Glutamatergic neuron (in vitro differentiated cells): ENCODE measurements around the gene PCDHGA4. TPM values are rescaled to one million over a fixed set of nuclear protein-coding genes. Genes with fewer than 3 reads are reported as not detected.
"Not testable (repeated sequence)": the region's sequence is repeated elsewhere in the genome, so short reads cannot be mapped to it uniquely, and the experiment has no call there.

ENCODE experiments used
- DNase-seq: peaks from one replicate; pipeline ENCODE4 v3.0.0; 2022
- H3K27ac Mint-ChIP-seq: one replicate; pipeline ENCODE4 v1.8.0; 2020; ENCODE audit warnings: mild to moderate bottlenecking, mixed read lengths, inconsistent platforms; ENCODE audit not compliant: unreplicated experiment
- H3K27me3 Mint-ChIP-seq: one replicate; pipeline ENCODE4 v1.8.0; 2020; ENCODE audit warnings: mild to moderate bottlenecking, moderate library complexity, mixed read lengths, inconsistent platforms; ENCODE audit not compliant: unreplicated experiment
- H3K36me3 Mint-ChIP-seq: one replicate; pipeline ENCODE4 v1.8.0; 2020; ENCODE audit warnings: mild to moderate bottlenecking, mixed read lengths, inconsistent platforms; ENCODE audit not compliant: unreplicated experiment
- H3K4me1 Mint-ChIP-seq: one replicate; pipeline ENCODE4 v1.8.0; 2020; ENCODE audit warnings: mild to moderate bottlenecking, low read depth, mixed read lengths, inconsistent platforms; ENCODE audit not compliant: unreplicated experiment
- H3K4me3 Mint-ChIP-seq: one replicate; pipeline ENCODE4 v1.8.0; 2020; ENCODE audit warnings: mild to moderate bottlenecking, mixed read lengths, inconsistent platforms; ENCODE audit not compliant: unreplicated experiment
- H3K9me3 Mint-ChIP-seq: one replicate; pipeline ENCODE4 v1.8.0; 2020; ENCODE audit warnings: mild to moderate bottlenecking, moderate library complexity, mixed read lengths, inconsistent platforms; ENCODE audit not compliant: unreplicated experiment
- total RNA-seq: library from RNA; stranded (reverse); fragmentation: NEBNext Ultra II Directional; extraction: Animal tissue kit (Norgen Biotek cat#: 25700); gene quantifications from one replicate; pipeline ENCODE4 v1.2.1, GENCODE V29; 2021; ENCODE audit not compliant: unreplicated experiment
- TF ChIP-seq, protein P1 (sequence below): fragments of 200-600 bp; sonication (generic); IDR thresholded peaks from one replicate; pipeline ENCODE4 v1.5.0; 2021; ENCODE audit not compliant: partially characterized antibody, unreplicated experiment

The PCDHGA4 gene
- total RNA-seq, 1 donor from 2014 or later, result 8.2 TPM

DNA sequence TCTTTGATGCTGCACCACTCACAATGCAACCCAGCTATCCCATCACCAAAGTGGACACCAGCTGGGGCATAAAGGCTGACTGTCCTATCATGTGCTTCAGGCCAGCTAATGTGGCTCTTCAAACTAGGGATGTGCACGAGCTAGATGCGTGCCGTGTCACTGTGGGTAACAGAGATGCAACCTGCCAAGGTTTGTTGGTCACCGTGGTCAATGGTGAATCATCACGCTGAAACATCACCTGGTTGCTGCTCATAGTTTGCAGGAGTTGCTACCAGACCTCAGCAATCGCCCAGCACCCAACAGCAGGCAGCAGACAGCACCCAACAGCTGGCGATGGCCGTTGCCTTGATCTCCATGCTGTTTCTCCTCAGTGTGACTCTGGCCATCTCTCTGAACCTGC lies 26.6 kb upstream of the PCDHGA4 start:
- Mint-ChIP-seq H3K4me1 (no peaks in the 10 kb centered on the region), H3K27me3 (peaks cover 8% of the 10 kb centered on the region), H3K27ac (no peak overlapping the region), H3K4me3 (no peak overlapping the region), H3K9me3 (peaks cover 6% of the 10 kb centered on the region), H3K36me3 (peaks cover 58% of the 10 kb centered on the region)
- TF ChIP-seq, protein P1, sequence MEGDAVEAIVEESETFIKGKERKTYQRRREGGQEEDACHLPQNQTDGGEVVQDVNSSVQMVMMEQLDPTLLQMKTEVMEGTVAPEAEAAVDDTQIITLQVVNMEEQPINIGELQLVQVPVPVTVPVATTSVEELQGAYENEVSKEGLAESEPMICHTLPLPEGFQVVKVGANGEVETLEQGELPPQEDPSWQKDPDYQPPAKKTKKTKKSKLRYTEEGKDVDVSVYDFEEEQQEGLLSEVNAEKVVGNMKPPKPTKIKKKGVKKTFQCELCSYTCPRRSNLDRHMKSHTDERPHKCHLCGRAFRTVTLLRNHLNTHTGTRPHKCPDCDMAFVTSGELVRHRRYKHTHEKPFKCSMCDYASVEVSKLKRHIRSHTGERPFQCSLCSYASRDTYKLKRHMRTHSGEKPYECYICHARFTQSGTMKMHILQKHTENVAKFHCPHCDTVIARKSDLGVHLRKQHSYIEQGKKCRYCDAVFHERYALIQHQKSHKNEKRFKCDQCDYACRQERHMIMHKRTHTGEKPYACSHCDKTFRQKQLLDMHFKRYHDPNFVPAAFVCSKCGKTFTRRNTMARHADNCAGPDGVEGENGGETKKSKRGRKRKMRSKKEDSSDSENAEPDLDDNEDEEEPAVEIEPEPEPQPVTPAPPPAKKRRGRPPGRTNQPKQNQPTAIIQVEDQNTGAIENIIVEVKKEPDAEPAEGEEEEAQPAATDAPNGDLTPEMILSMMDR, result no peak
- DNase-seq, result no peak

DNA sequence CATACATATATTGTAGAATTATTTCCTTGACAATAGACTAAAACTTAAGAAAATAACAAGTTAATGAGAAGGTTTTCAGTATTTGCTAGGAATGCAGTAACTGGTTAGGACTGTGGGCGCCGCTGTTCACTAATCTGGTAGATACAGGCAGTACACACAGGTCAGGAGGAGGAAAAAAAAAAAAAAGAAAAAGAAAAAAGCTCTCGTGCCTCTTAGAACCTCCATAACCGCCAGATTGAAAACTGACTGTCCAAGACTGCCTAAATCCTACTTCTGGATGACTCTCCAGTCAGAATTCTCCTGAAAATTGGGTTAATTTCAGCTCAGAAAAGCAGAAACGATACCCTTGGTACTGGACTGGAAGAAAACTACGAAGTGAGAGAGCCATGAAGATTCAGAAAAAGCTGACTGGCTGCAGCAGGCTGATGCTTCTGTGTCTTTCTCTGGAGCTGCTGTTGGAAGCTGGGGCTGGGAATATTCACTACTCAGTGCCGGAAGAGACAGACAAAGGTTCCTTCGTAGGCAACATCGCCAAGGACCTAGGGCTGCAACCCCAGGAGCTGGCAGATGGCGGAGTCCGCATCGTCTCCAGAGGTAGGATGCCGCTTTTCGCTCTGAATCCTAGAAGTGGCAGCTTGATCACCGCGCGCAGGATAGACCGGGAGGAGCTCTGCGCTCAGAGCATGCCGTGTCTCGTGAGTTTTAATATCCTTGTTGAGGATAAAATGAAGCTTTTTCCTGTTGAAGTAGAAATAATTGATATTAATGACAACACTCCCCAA lies 24.3 kb upstream of the PCDHGA4 start, which contains the start of gene PCDHGA1:
TSS of gene PCDHGA1 (plus strand) at position 216 of the 782 bp plus-strand sequence.
- no peak for DNase-seq
- Mint-ChIP-seq H3K4me3 (no peak within 1 kb of the TSS), H3K9me3 (peaks cover 10% of the 10 kb centered on the region)

DNA sequence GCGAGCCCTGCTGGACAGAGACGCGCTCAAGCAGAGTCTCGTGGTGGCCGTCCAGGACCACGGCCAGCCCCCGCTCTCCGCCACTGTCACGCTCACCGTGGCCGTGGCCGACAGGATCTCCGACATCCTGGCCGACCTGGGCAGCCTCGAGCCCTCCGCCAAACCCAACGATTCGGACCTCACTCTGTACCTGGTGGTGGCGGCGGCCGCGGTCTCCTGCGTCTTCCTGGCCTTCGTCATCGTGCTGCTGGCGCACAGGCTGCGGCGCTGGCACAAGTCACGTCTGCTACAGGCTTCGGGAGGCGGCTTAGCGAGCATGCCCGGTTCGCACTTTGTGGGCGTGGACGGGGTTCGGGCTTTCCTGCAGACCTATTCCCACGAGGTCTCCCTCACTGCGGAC lies 22.2 kb upstream of the PCDHGA4 start:
- not testable (repeated sequence) for H3K27me3 Mint-ChIP-seq

More for the DNA sequence above, 24.3 kb upstream of the PCDHGA4 start, which contains the start of gene PCDHGA1:
- Mint-ChIP-seq H3K36me3 (peaks cover 64% of the 10 kb centered on the region), H3K27ac (no peak within 1 kb of the TSS), H3K27me3 (peaks cover 8% of the 10 kb centered on the region), H3K4me1 (no peaks in the 10 kb centered on the region)
- TF ChIP-seq, protein P1, result no peak

DNA sequence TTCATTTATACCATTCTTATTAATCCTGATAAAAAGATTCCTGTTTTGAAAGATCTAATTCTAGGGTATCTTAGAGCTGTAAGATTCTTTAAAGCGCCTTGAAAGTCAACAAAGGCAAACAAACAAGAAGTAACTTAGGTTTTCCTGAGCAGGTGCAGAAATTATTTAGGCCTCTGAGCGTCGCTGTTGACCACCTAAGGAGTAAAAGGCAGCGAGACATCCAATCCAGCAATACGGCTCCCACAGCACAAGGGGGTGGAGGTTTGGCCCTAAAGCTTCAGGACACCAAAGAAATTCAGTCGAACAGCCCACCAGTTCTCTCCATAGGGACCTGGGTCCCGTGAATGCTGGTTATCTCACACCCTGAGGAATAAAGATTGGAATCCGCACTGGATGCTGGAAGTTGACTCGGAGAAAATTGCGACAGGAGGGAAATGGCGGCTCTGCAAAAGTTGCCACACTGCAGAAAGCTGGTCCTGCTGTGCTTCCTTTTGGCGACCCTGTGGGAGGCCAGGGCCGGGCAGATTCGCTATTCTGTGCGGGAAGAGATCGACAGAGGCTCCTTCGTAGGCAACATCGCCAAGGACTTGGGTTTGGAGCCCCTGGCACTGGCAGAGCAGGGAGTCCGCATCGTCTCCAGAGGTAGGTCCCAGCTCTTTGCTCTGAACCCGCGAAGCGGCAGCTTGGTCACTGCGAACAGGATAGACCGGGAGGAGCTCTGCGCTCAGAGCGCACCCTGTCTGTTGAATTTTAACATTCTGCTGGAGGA lies 16.1 kb upstream of the PCDHGA4 start, which contains the start of gene PCDHGA2:
TSS of gene PCDHGA2 (plus strand) at position 223 of the 769 bp plus-strand sequence.
- H3K36me3 Mint-ChIP-seq, result peaks cover 53% of the 10 kb centered on the region
- DNase-seq, result no peak
- H3K27ac Mint-ChIP-seq, result no peak within 1 kb of the TSS
- TF ChIP-seq, protein P1, result no peak
- no peaks in the 10 kb centered on the region for H3K4me1 Mint-ChIP-seq
- peaks cover 3% of the 10 kb centered on the region for H3K27me3 Mint-ChIP-seq
- no peak within 1 kb of the TSS for H3K4me3 Mint-ChIP-seq
- peaks cover 19% of the 10 kb centered on the region for H3K9me3 Mint-ChIP-seq

More for the DNA sequence above, 22.2 kb upstream of the PCDHGA4 start:
- H3K36me3 Mint-ChIP-seq, result peaks cover 62% of the 10 kb centered on the region
- not testable (repeated sequence) for H3K9me3 Mint-ChIP-seq, H3K4me1 Mint-ChIP-seq, DNase-seq, H3K4me3 Mint-ChIP-seq, H3K27ac Mint-ChIP-seq

DNA sequence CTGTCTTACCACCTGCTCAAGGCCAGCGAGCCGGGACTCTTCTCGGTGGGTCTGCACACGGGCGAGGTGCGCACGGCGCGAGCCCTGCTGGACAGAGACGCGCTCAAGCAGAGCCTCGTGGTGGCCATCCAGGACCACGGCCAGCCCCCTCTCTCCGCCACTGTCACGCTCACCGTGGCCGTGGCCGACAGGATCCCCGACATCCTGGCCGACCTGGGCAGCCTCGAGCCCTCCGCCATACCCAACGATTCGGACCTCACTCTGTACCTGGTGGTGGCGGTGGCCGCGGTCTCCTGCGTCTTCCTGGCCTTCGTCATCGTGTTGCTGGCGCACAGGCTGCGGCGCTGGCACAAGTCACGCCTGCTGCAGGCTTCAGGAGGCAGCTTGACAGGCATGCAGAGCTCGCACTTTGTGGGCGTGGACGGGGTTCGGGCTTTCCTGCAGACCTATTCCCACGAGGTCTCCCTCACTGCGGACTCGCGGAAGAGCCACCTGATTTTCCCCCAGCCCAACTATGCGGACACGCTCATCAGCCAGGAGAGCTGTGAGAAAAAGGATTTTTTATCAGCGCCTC lies 14.0 kb upstream of the PCDHGA4 start:
- not testable (repeated sequence) for H3K4me3 Mint-ChIP-seq, H3K4me1 Mint-ChIP-seq, H3K27ac Mint-ChIP-seq, H3K27me3 Mint-ChIP-seq, DNase-seq
- Mint-ChIP-seq H3K9me3 (peaks cover 24% of the 10 kb centered on the region), H3K36me3 (peaks cover 62% of the 10 kb centered on the region)
